Ovary (tissue), 3 donors: Measurements from ENCODE around the gene ANKIB1.
"Not testable (repeated sequence)": the region's sequence is repeated elsewhere in the genome, so short reads cannot be mapped to it uniquely, and the experiment has no call there.

Source experiments
- CTCF ChIP-seq, 3 donors: fragments of 450-650 bp in 2 of 3; fragments of 200-600 bp in 1 of 3; IDR thresholded peaks; one replicate each; pipeline versions ENCODE4 v1.5.1 to v1.8.0; 2016 to 2022; ENCODE audit warnings: antibody characterized with exemption in 3 of 3, mild to moderate bottlenecking in 1 of 3
- EP300 ChIP-seq: sonication (generic); formaldehyde crosslinking; IDR thresholded peaks from one replicate; pipeline ENCODE4 v1.6.1; 2017; ENCODE audit warnings: antibody characterized with exemption
- POLR2A ChIP-seq: fragments of 450-650 bp; IDR thresholded peaks from one replicate; pipeline ENCODE4 v1.6.1; 2017; ENCODE audit warnings: antibody characterized with exemption, mild to moderate bottlenecking, moderate library complexity
- donor health status: DM: no; HTN: no; CAD: no.

- not testable (repeated sequence) for TF ChIP-seq CTCF (IDR thresholded peaks at IDR 0.05); EP300; POLR2A
Measured at GRCh38 chr7:92254800-92255199, 9.0 kb downstream of the ANKIB1 start.
